ENCODE data around the gene PIGR. TPM values are rescaled to one million over a fixed set of nuclear protein-coding genes. Genes with fewer than 3 reads are reported as not detected.

Gene PIGR
- under 0.01 TPM in 1 of 2 replicates, not detected in the other for total RNA-seq

DNA sequence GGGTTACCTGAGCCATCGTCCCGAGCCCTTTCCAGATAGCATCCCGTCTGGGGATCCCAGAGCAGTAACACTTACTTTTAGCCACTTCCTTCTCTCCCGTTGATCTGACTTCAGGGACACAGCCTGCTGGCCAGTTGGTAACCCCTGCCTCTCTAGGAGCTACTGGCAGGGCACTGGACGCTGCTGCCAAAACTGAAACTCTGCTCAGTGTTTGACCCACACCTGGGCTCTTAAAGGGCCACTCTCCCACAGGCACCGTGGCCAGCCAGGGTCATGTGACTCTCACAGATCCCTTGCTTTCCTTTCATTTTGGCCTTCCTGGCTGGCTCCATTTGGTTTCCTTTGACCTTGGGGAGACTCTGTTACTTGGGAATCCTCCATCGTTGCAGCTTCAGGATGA lies at the start of gene PIGR:
Gene PIGR (minus strand): TSS at position 206 of the 400 bp plus-strand sequence. CDS start 5,935 bp downstream, outside the sequence.

DNA sequence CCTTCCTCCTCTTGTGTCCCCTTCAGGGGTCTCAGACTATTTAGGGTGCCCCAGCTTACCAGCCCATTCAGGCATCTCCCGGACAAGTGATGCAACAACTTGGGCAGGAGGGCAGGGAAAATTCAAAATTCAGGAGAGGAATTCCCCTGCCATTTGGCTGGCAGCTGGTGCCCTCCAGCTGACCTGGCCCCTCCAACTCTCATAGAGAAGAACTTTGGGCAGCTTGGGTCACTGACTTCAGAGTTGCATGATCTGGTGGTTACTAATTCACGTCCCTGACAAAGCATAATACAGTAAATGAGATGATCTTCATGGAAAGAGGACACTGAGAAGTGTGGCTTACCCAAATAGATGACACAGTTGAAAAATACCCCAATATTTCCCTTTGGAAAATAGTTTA lies 24.2 kb upstream of the PIGR start, which contains the start of gene FCAMR:
Gene FCAMR (minus strand): TSS at position 15 of the 400 bp plus-strand sequence. CDS start 335 bp downstream, outside the sequence.

GRCh38 chr1:206921772-206922265 lies 24.4 kb downstream of the PIGR start, which contains the start of gene FCMR:
Gene FCMR (minus strand): TSS chr1:206921941. CDS start chr1:206921854, 87 bp downstream.

GRCh38 chr1:206897175-206897574 lies 49.1 kb downstream of the PIGR start, which contains the start of gene IL24:
Gene IL24 (plus strand): TSS chr1:206897443. CDS start chr1:206897833, 390 bp downstream.

Other genes with a start within 250 kb of the PIGR start
- gene IL19, start 175.7 kb downstream of the PIGR start, total RNA-seq: not detected in 2 replicates
- gene IL10, start 174.0 kb downstream of the PIGR start, total RNA-seq: not detected in 2 replicates
- not detected in 2 replicates for gene IL20, start 80.8 kb downstream of the PIGR start, total RNA-seq
- gene IL24, start 49.0 kb downstream of the PIGR start, total RNA-seq: 0.16 TPM in 1 of 2 replicates, not detected in the other
- gene FCMR, start 24.5 kb downstream of the PIGR start, total RNA-seq: 0.32 and 0.73 TPM in 2 replicates
- gene FCAMR, start 24.0 kb upstream of the PIGR start, total RNA-seq: not detected in 2 replicates
- 0.12 and 0.16 TPM in 2 replicates for gene C1orf116, start 86.3 kb upstream of the PIGR start, total RNA-seq
- gene YOD1, start 104.7 kb upstream of the PIGR start, total RNA-seq: 11.2 and 12.8 TPM in 2 replicates
- gene PFKFB2, start 106.8 kb upstream of the PIGR start, total RNA-seq: 8.1 and 15.7 TPM in 2 replicates
- gene C4BPB, start 142.4 kb upstream of the PIGR start, total RNA-seq: 0.24 and 0.32 TPM in 2 replicates
- not detected in 2 replicates for gene C4BPA, start 157.8 kb upstream of the PIGR start, total RNA-seq

Measured in hair follicle dermal papilla cell (primary cell).